OCI-LY7 (cell line): Measurements from ENCODE around the gene EPHB3.

Experiments
- CTCF ChIP-seq: fragments of 200-600 bp; sonication (generic); conservative IDR thresholded peaks from 2 replicates; pipeline ENCODE4 v1.5.1; 2014; ENCODE audit warnings: mild to moderate bottlenecking, antibody characterized with exemption, low read length, moderate library complexity, mixed read lengths
- EZH2phosphoT487 ChIP-seq: fragments of 200-600 bp; sonication (generic); IDR thresholded peaks from 2 replicates; pipeline ENCODE4 v1.6.1; 2018; ENCODE audit warnings: low read depth, borderline replicate concordance, mild to moderate bottlenecking, mixed run types, antibody characterized with exemption, low read length, moderate library complexity, mixed read lengths

- TF ChIP-seq CTCF (no peak), EZH2phosphoT487 (no peak)
Measured at GRCh38 chr3:184559336-184559735, 2.2 kb upstream of the EPHB3 start.
